Neural progenitor cell (in vitro differentiated cells): ENCODE data around the gene CCNB1.

Experiments used
- EZH2 ChIP-seq: fragments of 200-600 bp; sonication (generic); IDR thresholded peaks from 2 replicates; pipeline ENCODE4 v1.6.1; 2017; ENCODE audit warnings: antibody characterized with exemption, mild to moderate bottlenecking, moderate library complexity
- EZH2phosphoT487 ChIP-seq: fragments of 200-600 bp; sonication (generic); IDR thresholded peaks from 2 replicates; pipeline ENCODE4 v1.6.1; 2017; ENCODE audit warnings: antibody characterized with exemption
- TF ChIP-seq, protein P1 (sequence below): fragments of 200-600 bp; sonication (generic); IDR thresholded peaks from 2 replicates; pipeline ENCODE4 v1.5.1; 2017; ENCODE audit warnings: antibody characterized with exemption, mild to moderate bottlenecking

DNA sequence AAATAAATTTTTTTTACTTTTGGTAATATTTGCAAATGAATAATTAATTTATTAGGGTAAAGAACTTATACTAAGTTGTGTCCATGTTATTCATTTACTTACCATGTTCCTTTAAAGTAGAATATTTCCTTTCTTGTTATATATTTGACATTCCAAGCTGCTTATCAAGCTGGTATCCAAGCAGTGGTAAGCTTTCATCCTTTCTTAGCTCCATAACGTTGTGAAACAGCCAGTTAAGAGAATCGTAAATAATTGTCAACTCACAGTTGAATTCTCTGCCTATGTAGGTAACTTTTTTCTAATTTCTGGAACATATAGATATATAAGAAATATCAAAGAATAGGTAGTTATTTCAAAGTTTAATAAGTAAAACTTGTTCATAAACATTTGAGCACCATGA lies 36.7 kb upstream of the CCNB1 start:
- TF ChIP-seq EZH2 = no peak
- TF ChIP-seq EZH2phosphoT487 = no peak
- TF ChIP-seq, protein P1, sequence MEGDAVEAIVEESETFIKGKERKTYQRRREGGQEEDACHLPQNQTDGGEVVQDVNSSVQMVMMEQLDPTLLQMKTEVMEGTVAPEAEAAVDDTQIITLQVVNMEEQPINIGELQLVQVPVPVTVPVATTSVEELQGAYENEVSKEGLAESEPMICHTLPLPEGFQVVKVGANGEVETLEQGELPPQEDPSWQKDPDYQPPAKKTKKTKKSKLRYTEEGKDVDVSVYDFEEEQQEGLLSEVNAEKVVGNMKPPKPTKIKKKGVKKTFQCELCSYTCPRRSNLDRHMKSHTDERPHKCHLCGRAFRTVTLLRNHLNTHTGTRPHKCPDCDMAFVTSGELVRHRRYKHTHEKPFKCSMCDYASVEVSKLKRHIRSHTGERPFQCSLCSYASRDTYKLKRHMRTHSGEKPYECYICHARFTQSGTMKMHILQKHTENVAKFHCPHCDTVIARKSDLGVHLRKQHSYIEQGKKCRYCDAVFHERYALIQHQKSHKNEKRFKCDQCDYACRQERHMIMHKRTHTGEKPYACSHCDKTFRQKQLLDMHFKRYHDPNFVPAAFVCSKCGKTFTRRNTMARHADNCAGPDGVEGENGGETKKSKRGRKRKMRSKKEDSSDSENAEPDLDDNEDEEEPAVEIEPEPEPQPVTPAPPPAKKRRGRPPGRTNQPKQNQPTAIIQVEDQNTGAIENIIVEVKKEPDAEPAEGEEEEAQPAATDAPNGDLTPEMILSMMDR = no peak
